Kidney epithelial cell (primary cell): ENCODE data around the gene DOCK4. TPM values are rescaled to one million over a fixed set of nuclear protein-coding genes. Genes with fewer than 3 reads are reported as not detected.
"Not testable (repeated sequence)": the region's sequence is repeated elsewhere in the genome, so short reads cannot be mapped to it uniquely, and the experiment has no call there.

Source experiments
- DNase-seq: peaks from one replicate; pipeline ENCODE4 v3.0.0-alpha.2; 2010; ENCODE audit warnings: low read depth
- H3K27me3 ChIP-seq: 2 replicates; pipeline ENCODE4 v1.6.0; 2011; ENCODE audit warnings: low read length; ENCODE audit not compliant: control insufficient read depth, insufficient read depth
- H3K36me3 ChIP-seq: 2 replicates; pipeline ENCODE4 v1.5.1; 2011; ENCODE audit warnings: low read length; ENCODE audit not compliant: control insufficient read depth, insufficient read depth
- H3K4me3 ChIP-seq: 2 replicates; pipeline ENCODE4 v1.5.1; 2011; ENCODE audit warnings: low read depth, mild to moderate bottlenecking, control low read depth, low read length
- total RNA-seq: library from RNA; depleted of rRNA; stranded (reverse); fragments of >200 nt; gene quantifications from 2 replicates; pipeline ENCODE4 v1.2.3, GENCODE V29; 2015
- TF ChIP-seq, protein P1 (sequence below): IDR thresholded peaks from 2 replicates; pipeline ENCODE4 v1.5.1; 2011; ENCODE audit warnings: mild to moderate bottlenecking, moderate library complexity, low read length, control low read depth, inconsistent platforms; ENCODE audit not compliant: insufficient read depth, poor library complexity, severe bottlenecking

Gene DOCK4
- total RNA-seq, 1 donor from 2014 or later: 16.8 TPM

DNA sequence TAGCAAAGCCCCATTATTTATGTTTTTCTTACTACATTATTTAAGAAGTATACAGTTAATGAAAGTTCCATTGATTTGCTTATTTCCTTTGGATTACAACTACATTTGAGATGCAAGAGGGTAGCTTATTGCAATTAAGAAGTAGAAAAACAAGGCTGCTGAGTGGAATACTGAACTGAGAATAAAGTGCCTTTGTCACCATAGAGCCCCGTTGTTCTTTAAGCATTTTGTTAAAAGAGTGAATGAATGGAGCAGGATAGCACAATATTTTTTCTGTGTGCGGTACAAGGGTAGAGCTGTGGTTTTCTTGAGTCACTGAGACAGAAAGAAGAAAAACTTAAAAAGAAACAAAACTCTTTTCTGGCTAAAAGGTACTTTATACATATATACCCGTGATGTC is 45.9 kb upstream of the DOCK4 start:
- TF ChIP-seq, protein P1, sequence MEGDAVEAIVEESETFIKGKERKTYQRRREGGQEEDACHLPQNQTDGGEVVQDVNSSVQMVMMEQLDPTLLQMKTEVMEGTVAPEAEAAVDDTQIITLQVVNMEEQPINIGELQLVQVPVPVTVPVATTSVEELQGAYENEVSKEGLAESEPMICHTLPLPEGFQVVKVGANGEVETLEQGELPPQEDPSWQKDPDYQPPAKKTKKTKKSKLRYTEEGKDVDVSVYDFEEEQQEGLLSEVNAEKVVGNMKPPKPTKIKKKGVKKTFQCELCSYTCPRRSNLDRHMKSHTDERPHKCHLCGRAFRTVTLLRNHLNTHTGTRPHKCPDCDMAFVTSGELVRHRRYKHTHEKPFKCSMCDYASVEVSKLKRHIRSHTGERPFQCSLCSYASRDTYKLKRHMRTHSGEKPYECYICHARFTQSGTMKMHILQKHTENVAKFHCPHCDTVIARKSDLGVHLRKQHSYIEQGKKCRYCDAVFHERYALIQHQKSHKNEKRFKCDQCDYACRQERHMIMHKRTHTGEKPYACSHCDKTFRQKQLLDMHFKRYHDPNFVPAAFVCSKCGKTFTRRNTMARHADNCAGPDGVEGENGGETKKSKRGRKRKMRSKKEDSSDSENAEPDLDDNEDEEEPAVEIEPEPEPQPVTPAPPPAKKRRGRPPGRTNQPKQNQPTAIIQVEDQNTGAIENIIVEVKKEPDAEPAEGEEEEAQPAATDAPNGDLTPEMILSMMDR: no peak
- H3K36me3 ChIP-seq: no peaks in the 10 kb centered on the region
- H3K4me3 ChIP-seq: no peak overlapping the region
- no peaks in the 10 kb centered on the region for H3K27me3 ChIP-seq
- DNase-seq: no peak

DNA sequence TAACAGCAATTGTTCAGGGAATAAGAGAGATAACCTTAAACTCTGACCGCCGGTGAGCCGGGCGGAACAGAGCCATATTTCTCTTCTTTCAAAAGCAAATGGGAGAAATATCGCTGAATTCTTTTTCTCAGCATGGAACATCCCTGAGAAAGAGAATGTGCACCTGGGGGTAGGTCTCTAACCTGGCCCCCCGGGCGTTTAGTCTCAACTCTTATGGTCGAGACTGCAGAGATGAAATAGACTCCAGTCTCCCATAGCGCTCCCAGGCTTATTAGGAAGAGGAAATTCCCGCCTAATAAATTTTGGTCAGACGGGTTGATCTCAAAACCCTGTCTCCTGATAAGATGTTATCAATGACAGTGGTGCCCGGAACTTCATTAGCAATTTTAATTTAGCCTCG is 43.8 kb upstream of the DOCK4 start:
- not testable (repeated sequence) for H3K4me3 ChIP-seq, DNase-seq, H3K36me3 ChIP-seq

DNA sequence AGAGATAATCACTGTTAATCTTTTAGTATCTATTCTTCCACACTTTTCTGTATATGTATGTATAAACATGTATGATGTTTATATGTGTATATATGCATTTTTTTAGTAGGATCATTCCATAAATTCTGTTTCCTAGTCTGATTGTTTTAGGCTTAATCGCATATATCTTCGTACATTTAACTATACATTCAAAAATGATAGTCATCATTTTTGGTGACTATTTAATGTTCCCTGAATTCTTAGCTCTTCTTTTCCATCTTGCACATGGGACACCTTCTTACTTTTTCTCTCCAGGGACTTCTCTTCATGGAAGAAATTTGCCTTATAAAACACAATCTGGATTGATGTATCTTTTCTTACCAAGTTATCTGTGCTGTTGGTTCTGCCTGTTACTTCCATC is 42.4 kb upstream of the DOCK4 start:
- TF ChIP-seq, protein P1: no peak
- H3K4me3 ChIP-seq: no peak overlapping the region
- no peak for DNase-seq
- H3K27me3 ChIP-seq: no peaks in the 10 kb centered on the region
- H3K36me3 ChIP-seq: no peaks in the 10 kb centered on the region

More for the DNA sequence above, 43.8 kb upstream of the DOCK4 start:
- H3K27me3 ChIP-seq: not testable (repeated sequence)

DNA sequence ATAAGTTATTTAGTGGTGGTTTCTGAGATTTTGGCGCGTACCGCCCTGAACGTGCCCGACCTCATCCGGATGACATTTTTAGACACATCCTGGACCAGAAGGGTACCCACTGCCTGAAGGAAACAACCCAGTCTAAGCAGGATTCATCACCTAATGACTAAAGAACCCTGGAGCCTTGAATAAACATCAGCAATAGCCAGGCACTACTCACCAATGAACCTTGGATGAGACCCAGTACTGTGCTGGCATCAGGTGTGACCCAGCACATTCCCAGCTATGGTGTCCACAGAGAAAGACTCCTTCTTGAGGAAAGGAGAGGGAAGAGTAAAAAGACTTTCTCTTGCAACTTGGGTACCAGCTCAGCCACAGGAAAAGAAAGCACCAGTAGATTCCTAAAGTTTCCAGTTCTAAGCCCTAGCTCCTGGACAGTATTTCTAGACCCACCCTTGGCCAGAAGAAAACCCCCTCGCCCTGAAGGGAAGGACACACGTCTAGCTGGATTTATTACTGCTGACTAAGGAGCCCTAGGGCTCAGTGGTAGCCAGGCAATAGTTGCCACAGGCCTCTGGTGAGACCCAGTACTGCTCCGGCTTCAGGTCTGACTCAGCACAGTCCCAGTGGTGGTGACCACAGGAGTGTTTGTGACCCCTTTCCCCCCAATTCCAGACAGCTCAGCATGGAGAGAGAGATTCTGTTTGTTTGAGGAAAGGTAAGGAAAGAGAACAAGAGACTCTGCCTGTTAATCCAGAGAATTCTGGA is 32.8 kb upstream of the DOCK4 start:
- H3K36me3 ChIP-seq: no peaks in the 10 kb centered on the region
- TF ChIP-seq, protein P1: no peak
- H3K27me3 ChIP-seq: no peaks in the 10 kb centered on the region
- no peak for DNase-seq
- no peak overlapping the region for H3K4me3 ChIP-seq

DNA sequence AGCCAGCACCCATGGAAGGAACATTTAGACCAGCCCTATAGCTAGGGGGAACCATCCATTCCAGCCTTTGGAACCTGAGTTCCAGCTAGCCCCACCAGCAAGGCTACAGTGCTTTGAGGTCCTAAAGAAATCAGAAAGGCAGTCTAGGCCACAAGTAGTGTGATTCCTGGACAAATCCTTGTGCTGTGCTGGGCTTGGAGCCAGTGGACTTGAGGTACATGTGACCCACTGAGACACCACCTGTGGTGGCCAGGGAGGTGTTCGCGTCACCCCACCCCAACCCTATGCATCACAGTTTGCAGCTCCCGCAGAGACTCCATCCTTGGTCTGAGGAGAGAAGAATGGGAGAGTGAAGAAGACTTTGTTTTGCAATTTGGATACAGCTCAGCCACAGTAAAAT is 32.1 kb upstream of the DOCK4 start:
- Histone ChIP-seq H3K4me3 (no peak overlapping the region), H3K27me3 (no peaks in the 10 kb centered on the region), H3K36me3 (no peaks in the 10 kb centered on the region)
- TF ChIP-seq, protein P1: no peak
- no peak for DNase-seq

DNA sequence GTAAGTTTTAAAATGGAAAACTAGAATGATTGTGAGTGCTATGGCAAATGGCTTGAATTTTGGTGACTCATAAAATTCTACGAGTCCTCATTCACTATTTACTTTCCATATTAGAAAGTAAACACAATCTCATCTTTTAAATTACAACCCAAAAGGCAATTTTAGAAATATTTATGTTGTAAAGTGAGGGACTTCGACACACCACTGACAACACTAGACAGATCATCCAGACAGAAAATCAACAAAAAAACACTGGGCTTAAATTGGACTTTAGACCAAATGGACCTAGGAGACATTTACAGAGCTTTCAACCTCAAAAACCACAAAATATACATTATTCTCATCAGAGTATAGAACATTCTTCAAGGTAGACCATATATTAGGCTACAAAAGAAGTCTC is 30.4 kb upstream of the DOCK4 start:
- DNase-seq: no peak

More for the DNA sequence above, 30.4 kb upstream of the DOCK4 start:
- Histone ChIP-seq H3K4me3 (no peak overlapping the region), H3K27me3 (no peaks in the 10 kb centered on the region), H3K36me3 (no peaks in the 10 kb centered on the region)
- TF ChIP-seq, protein P1: no peak
